Endothelial cell (in vitro differentiated cells): ENCODE data around the gene ZNF865. TPM values are rescaled to one million over a fixed set of nuclear protein-coding genes. Genes with fewer than 3 reads are reported as not detected.
"Not testable (repeated sequence)": the region's sequence is repeated elsewhere in the genome, so short reads cannot be mapped to it uniquely, and the experiment has no call there.

Source experiments
- DNase-seq: peaks from one replicate; pipeline ENCODE4 v3.0.0; 2021; ENCODE audit warnings: low spot score
- H3K27ac Mint-ChIP-seq: one replicate; pipeline ENCODE4 v1.8.0; 2021; ENCODE audit warnings: mixed read lengths, inconsistent platforms; ENCODE audit not compliant: unreplicated experiment
- H3K27me3 Mint-ChIP-seq: one replicate; pipeline ENCODE4 v1.8.0; 2021; ENCODE audit warnings: mild to moderate bottlenecking, moderate library complexity, mixed read lengths, inconsistent platforms; ENCODE audit not compliant: unreplicated experiment
- H3K36me3 Mint-ChIP-seq: one replicate; pipeline ENCODE4 v1.8.0; 2021; ENCODE audit warnings: mild to moderate bottlenecking, low read depth, mixed read lengths, inconsistent platforms; ENCODE audit not compliant: unreplicated experiment
- H3K4me1 Mint-ChIP-seq: one replicate; pipeline ENCODE4 v1.8.0; 2021; ENCODE audit warnings: mild to moderate bottlenecking, mixed read lengths, inconsistent platforms; ENCODE audit not compliant: unreplicated experiment
- H3K4me3 Mint-ChIP-seq: one replicate; pipeline ENCODE4 v1.8.0; 2021; ENCODE audit warnings: mild to moderate bottlenecking, mixed read lengths, inconsistent platforms; ENCODE audit not compliant: unreplicated experiment
- H3K9me3 Mint-ChIP-seq: one replicate; pipeline ENCODE4 v1.8.0; 2021; ENCODE audit warnings: mixed read lengths, inconsistent platforms; ENCODE audit not compliant: unreplicated experiment
- long read RNA-seq: library from polyadenylated mRNA; unstranded; transcript quantifications from one replicate; pipeline ENCODE4 v2.0.0, GENCODE V29; 2020; ENCODE audit not compliant: unreplicated experiment
- total RNA-seq: library from RNA; stranded (reverse); fragmentation: NEBNext Ultra II Directional; extraction: Animal tissue kit (Norgen Biotek cat#: 25700); gene quantifications from one replicate; pipeline ENCODE4 v1.2.1, GENCODE V29; 2021; ENCODE audit not compliant: unreplicated experiment
- TF ChIP-seq, protein P1 (sequence below): fragments of 200-600 bp; sonication (generic); IDR thresholded peaks from one replicate; pipeline ENCODE4 v1.5.0; 2021; ENCODE audit warnings: antibody characterized with exemption; ENCODE audit not compliant: unreplicated experiment

ZNF865 gene
- 14.5 TPM for total RNA-seq
- long read RNA-seq: 0 reads

DNA sequence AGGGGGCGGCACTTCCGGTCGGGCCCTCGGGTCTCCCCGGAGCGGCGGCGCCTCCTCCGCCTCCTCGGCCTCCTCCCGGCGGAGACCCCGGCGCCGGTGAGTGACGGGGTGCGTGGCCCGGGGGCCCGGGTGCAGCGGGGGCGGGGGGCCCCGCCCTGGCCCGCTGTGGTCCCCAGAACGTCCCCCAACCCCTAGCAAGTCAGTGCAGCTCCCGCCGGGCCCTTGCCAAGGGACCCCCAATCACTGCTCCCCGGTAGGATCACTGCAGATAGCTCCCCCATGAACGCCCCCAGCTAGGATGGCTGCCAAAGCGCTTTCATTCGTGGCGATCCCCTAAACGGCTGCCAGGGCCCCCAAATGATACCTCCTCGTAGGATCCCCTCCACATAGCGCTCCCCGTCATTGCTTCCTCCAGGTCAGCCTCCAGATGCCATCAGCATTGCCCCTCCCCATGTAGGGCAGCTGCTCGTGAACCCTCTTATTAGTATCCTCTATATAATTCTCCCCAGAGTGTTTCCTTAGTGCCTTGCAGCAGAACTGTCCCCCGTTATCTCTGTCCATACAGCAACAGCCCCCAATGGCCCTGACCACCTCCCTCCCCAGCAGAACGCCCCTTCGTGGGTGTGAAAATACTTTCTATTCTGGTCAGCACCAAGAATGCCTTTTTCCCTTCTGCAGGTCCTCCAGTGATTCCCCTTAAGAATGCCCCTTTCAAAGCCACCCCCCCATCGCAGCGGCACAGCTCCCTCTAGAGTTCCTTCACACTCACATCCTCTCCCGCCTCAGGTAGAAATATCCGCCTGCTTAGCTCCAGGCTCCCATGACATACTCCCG is at the start of gene ZNF865:
ZNF865 (plus strand) TSS at position 11 of the 834 bp plus-strand sequence. CDS start 7,972 bp downstream, outside the sequence.
- TF ChIP-seq, protein P1, sequence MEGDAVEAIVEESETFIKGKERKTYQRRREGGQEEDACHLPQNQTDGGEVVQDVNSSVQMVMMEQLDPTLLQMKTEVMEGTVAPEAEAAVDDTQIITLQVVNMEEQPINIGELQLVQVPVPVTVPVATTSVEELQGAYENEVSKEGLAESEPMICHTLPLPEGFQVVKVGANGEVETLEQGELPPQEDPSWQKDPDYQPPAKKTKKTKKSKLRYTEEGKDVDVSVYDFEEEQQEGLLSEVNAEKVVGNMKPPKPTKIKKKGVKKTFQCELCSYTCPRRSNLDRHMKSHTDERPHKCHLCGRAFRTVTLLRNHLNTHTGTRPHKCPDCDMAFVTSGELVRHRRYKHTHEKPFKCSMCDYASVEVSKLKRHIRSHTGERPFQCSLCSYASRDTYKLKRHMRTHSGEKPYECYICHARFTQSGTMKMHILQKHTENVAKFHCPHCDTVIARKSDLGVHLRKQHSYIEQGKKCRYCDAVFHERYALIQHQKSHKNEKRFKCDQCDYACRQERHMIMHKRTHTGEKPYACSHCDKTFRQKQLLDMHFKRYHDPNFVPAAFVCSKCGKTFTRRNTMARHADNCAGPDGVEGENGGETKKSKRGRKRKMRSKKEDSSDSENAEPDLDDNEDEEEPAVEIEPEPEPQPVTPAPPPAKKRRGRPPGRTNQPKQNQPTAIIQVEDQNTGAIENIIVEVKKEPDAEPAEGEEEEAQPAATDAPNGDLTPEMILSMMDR: no peak
- Mint-ChIP-seq H3K4me3 (peak within 1 kb of the TSS; percentile 98), H3K9me3 (peaks cover 6% of the 10 kb centered on the region), H3K27me3 (peaks cover 32% of the 10 kb centered on the region), H3K27ac (peak within 1 kb of the TSS; percentile 99), H3K36me3 (peaks cover 24% of the 10 kb centered on the region), H3K4me1 (peaks cover 26% of the 10 kb centered on the region)
- DNase-seq: peak; percentile 71

DNA sequence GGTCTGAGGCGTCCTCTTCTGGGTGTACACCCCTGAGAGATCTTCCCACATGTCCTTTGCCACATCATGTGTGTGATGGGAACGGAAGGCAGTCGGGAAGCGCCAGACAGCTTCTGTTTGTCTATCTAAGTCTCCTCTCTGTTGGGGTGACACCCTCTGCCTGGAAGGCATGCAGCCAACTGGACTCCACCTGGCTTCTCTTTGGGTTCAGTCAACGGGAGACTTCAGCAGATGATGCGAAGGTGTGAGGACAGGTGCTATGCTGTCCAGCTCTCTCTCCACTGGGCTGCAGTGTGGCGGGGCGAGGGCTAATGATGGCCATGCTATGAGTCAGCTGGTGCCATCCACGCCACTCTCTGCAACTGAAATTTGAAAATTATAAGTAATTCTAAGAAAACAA is 45.8 kb upstream of the ZNF865 start:
- Mint-ChIP-seq H3K4me1 (peaks cover 12% of the 10 kb centered on the region), H3K27me3 (peaks cover 6% of the 10 kb centered on the region), H3K36me3 (no peaks in the 10 kb centered on the region), H3K27ac (no peak overlapping the region), H3K9me3 (no peaks in the 10 kb centered on the region), H3K4me3 (no peak overlapping the region)
- TF ChIP-seq, protein P1: no peak
- no peak for DNase-seq

DNA sequence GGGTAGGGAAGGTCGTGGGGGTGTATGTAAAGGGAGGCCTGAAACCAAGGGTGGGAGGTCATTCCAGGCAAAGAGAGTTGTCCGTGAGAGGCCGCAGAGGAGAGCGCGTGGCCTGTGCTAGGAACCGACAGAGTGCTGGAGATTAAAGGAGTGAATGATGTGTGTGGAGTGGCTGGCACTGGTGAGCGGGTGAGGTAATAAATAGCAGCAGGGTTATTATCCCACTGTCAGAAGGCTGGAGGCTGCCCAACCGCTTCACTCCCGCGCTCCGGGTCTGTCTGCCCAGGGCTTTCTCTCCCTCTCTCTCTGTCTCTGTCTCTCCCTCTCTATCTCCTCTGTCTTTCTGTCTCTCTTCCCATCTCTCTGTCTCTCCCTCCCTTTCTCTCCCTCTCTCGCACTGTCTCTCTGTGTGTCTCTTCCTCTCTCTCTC is 42.2 kb upstream of the ZNF865 start:
- TF ChIP-seq, protein P1: no peak
- Mint-ChIP-seq H3K27ac (no peak overlapping the region), H3K36me3 (no peaks in the 10 kb centered on the region), H3K9me3 (no peaks in the 10 kb centered on the region), H3K4me3 (peak overlapping the region; percentile 51), H3K27me3 (peaks cover 7% of the 10 kb centered on the region), H3K4me1 (no peaks in the 10 kb centered on the region)
- no peak for DNase-seq

DNA sequence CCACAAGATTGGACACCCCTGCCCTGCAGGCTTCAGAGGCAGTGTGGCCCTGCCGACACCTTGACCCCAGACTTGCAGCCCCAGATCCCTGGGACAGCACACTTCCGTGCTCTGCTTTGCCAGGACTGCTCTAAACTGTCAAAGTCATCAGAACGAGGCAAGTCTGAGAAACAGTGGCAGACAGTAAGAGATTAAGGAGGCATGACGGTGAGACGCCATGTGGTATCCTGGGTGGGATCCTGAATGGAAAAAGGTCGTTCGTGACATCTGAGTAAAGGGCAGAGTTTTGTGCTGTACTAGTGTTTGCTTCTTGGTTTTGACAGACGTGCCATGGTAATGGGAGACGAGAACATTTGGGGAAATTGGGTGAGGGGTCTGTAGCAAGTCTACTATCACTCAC is 38.6 kb upstream of the ZNF865 start:
- no peak for DNase-seq
- TF ChIP-seq, protein P1: no peak
- Mint-ChIP-seq H3K27ac (no peak overlapping the region), H3K9me3 (no peaks in the 10 kb centered on the region), H3K4me1 (no peaks in the 10 kb centered on the region), H3K4me3 (no peak overlapping the region), H3K36me3 (no peaks in the 10 kb centered on the region), H3K27me3 (peaks cover 9% of the 10 kb centered on the region)

DNA sequence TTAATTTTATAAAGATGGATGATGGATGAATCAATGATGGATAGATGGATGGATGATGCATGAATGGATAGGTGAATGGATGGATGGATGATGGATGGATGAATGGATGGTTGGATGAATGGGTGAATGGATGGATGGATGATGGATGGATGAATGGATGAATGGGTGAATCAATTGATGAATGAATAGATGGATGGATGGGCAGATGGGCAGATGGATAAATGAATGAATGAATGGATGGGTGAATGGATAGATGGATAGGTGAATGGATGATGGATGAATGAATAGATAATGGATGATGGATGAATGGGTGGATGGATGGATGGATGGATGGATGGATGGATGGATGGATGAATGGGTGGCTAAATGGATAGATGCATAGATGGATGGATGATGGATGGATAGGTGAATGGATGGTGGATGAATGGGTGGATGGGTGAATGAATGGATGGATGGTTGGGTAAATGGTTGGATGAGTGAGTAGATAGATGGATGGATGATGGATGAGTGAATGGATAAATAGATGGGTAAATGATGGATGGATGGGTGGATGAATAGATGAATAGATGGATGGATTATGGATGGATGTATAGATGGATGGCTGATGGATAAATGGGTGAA is 37.6 kb upstream of the ZNF865 start:
- TF ChIP-seq, protein P1: no peak
- H3K27ac Mint-ChIP-seq: no peak overlapping the region
- H3K4me3 Mint-ChIP-seq: no peak overlapping the region

DNA sequence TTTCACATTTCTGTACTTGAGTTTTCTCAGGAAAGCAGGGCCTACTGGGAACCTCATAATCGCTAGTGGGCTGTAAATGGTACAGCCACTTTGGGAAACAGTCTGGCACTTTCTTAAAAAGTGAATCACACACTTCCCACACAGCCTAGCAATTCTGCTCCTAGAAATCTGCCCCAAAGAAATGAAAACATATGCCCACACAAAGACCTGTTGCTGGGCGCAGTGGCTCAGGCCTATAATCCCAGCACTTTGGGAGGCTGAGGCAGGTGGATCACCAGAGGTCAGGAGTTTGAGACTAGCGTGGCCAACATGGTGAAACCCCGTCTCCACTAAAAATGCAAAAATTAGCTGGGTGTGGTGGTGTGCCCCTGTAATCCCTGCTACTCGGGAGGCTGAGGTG is 36.0 kb upstream of the ZNF865 start:
- H3K9me3 Mint-ChIP-seq, DNase-seq, H3K27ac Mint-ChIP-seq, H3K4me1 Mint-ChIP-seq, H3K36me3 Mint-ChIP-seq, H3K4me3 Mint-ChIP-seq, H3K27me3 Mint-ChIP-seq: not testable (repeated sequence)

More for the DNA sequence above, 37.6 kb upstream of the ZNF865 start:
- H3K4me1 Mint-ChIP-seq: peaks cover 6% of the 10 kb centered on the region
- no peaks in the 10 kb centered on the region for H3K36me3 Mint-ChIP-seq
- peaks cover 8% of the 10 kb centered on the region for H3K27me3 Mint-ChIP-seq
- no peak for DNase-seq
- H3K9me3 Mint-ChIP-seq: no peaks in the 10 kb centered on the region

DNA sequence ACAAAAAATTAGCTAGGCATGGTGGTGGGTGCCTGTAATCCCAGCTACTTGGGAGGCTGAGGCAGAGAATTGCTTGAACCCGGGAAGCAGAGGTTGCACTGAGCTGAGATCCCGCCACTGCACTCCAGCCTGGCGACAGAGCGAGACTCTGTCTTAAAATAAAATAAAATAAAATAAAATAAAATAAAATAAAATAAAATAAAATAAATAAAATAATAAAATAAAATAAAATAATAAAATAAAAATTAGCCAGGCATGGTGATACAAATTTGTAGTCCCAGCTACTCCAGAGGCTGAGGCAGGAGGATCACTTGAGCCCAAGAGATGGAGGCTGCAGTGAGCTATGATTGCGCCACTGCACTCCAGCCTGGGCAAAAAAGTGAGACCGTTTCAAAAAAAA is 31.5 kb upstream of the ZNF865 start:
- H3K4me1 Mint-ChIP-seq: peaks cover 14% of the 10 kb centered on the region
- DNase-seq, H3K27ac Mint-ChIP-seq, H3K27me3 Mint-ChIP-seq, H3K9me3 Mint-ChIP-seq, H3K4me3 Mint-ChIP-seq: not testable (repeated sequence)
- peaks cover 16% of the 10 kb centered on the region for H3K36me3 Mint-ChIP-seq
